OCI-LY1 (cell line): ENCODE measurements around the gene ZNF333.

Source experiments
- H2AFZ ChIP-seq: fragments of 200-600 bp; sonication (generic), shearing (Covaris generic); 2 replicates; pipeline ENCODE4 v1.6.0; 2014; ENCODE audit warnings: antibody characterized with exemption, mild to moderate bottlenecking, low read length
- H3F3A ChIP-seq: fragments of 200-600 bp; sonication (generic), shearing (Covaris generic); 2 replicates; pipeline ENCODE4 v1.6.0; 2014; ENCODE audit warnings: mild to moderate bottlenecking, antibody characterized with exemption, low read length, moderate library complexity; ENCODE audit not compliant: insufficient read depth
- H3K27ac ChIP-seq: fragments of 200-600 bp; sonication (generic); 2 replicates; pipeline ENCODE4 v1.5.1; 2014; ENCODE audit warnings: low read length, mixed run types, mild to moderate bottlenecking, low read depth; ENCODE audit not compliant: poor library complexity, severe bottlenecking
- H3K27me3 ChIP-seq: fragments of 200-600 bp; sonication (generic); 2 replicates; pipeline ENCODE4 v1.6.0; 2014; ENCODE audit warnings: antibody characterized with exemption, mild to moderate bottlenecking, low read length, moderate library complexity; ENCODE audit not compliant: insufficient read depth
- H3K36me3 ChIP-seq: fragments of 200-600 bp; sonication (generic); 2 replicates; pipeline ENCODE4 v1.6.1; 2014; ENCODE audit warnings: mild to moderate bottlenecking, antibody characterized with exemption, low read length, moderate library complexity, mixed read lengths; ENCODE audit not compliant: insufficient read depth
- H3K4me1 ChIP-seq: fragments of 200-600 bp; sonication (generic); 2 replicates; pipeline ENCODE4 v1.5.1; 2014; ENCODE audit warnings: mild to moderate bottlenecking, low read length, moderate library complexity; ENCODE audit not compliant: insufficient read depth, severe bottlenecking
- H3K4me2 ChIP-seq: fragments of 200-600 bp; sonication (generic), shearing (Covaris generic); 2 replicates; pipeline ENCODE4 v1.6.1; 2014; ENCODE audit warnings: low read length
- H3K4me3 ChIP-seq: fragments of 200-600 bp; sonication (generic); 2 replicates; pipeline ENCODE4 v1.5.1; 2014; ENCODE audit warnings: low read length, low read depth, mild to moderate bottlenecking, mixed read lengths; ENCODE audit not compliant: poor library complexity, severe bottlenecking
- H3K79me2 ChIP-seq: fragments of 200-600 bp; shearing (Covaris generic); 2 replicates; pipeline ENCODE4 v1.6.1; 2016; ENCODE audit warnings: mixed run types, low read length, mixed read lengths; ENCODE audit not compliant: insufficient read depth
- H3K9ac ChIP-seq: fragments of 200-600 bp; sonication (generic), shearing (Covaris generic); 2 replicates; pipeline ENCODE4 v1.6.1; 2014; ENCODE audit warnings: mild to moderate bottlenecking, low read length, mixed read lengths
- H3K9me2 ChIP-seq: fragments of 200-600 bp; sonication (generic), shearing (Covaris generic); 2 replicates; pipeline ENCODE4 v1.6.1; 2014; ENCODE audit warnings: low read depth, mild to moderate bottlenecking, low read length, mixed read lengths
- H3K9me3 ChIP-seq: fragments of 200-600 bp; shearing (Covaris generic); 2 replicates; pipeline ENCODE4 v1.6.1; 2014; ENCODE audit warnings: low read length, mixed read lengths
- H4K20me1 ChIP-seq: fragments of 200-600 bp; sonication (generic), shearing (Covaris generic); 2 replicates; pipeline ENCODE4 v1.6.0; 2016; ENCODE audit warnings: mild to moderate bottlenecking, low read length; ENCODE audit not compliant: insufficient read depth
- EZH2 ChIP-seq: fragments of 200-600 bp; sonication (generic), shearing (Covaris generic); IDR thresholded peaks from 2 replicates; pipeline ENCODE4 v1.8.0; 2017; ENCODE audit warnings: borderline replicate concordance, mixed run types, mild to moderate bottlenecking, antibody characterized with exemption, low read length, moderate library complexity, mixed read lengths
- TF ChIP-seq, protein P1 (sequence below): fragments of 200-600 bp; sonication (generic), shearing (Covaris generic); IDR thresholded peaks from 2 replicates; pipeline ENCODE4 v1.5.1; 2017; ENCODE audit warnings: mild to moderate bottlenecking, antibody characterized with exemption, low read length, moderate library complexity, mixed read lengths

ZNF333 gene

DNA sequence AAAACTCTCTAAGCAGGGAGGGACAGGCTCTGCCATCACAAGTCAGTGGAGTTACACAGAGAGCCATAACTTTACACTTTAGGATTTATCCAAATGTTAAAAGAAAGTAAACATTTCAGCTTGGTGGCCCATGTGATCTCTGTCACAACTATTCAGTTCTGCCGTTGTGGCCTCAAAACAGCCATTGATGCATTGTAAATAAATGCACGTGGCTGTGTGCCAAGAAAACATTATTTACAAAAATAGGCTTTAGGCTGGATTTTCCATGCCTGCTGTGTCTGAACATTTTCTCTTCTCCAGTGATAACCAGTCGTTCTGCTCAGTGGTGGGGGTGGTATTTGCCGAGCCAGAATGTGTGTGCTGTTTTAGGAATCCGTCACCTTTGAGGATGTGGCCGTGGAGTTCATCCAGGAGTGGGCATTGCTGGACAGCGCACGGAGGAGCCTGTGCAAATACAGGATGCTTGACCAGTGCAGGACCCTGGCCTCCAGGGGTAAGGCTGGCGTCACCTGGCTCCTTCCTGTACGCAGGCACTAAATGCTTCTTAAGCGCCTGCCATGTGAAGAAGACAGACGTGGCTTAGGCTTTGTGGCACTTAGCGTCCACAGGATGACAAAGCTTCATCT, 4.9 kb downstream of the ZNF333 start:
- Histone ChIP-seq H3K9me2 (no peaks in the 10 kb centered on the region), H3K79me2 (no peaks in the 10 kb centered on the region), H3K9ac (no peak overlapping the region), H3K4me2 (no peak overlapping the region), H3K4me1 (peaks cover 12% of the 10 kb centered on the region), H3K27ac (no peak overlapping the region), H4K20me1 (no peaks in the 10 kb centered on the region), H3K27me3 (no peaks in the 10 kb centered on the region), H3K4me3 (no peak overlapping the region), H2AFZ (no peak overlapping the region), H3F3A (no peaks in the 10 kb centered on the region), H3K36me3 (peaks cover 17% of the 10 kb centered on the region), H3K9me3 (no peaks in the 10 kb centered on the region)
- TF ChIP-seq, protein P1, sequence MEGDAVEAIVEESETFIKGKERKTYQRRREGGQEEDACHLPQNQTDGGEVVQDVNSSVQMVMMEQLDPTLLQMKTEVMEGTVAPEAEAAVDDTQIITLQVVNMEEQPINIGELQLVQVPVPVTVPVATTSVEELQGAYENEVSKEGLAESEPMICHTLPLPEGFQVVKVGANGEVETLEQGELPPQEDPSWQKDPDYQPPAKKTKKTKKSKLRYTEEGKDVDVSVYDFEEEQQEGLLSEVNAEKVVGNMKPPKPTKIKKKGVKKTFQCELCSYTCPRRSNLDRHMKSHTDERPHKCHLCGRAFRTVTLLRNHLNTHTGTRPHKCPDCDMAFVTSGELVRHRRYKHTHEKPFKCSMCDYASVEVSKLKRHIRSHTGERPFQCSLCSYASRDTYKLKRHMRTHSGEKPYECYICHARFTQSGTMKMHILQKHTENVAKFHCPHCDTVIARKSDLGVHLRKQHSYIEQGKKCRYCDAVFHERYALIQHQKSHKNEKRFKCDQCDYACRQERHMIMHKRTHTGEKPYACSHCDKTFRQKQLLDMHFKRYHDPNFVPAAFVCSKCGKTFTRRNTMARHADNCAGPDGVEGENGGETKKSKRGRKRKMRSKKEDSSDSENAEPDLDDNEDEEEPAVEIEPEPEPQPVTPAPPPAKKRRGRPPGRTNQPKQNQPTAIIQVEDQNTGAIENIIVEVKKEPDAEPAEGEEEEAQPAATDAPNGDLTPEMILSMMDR: no peak
- TF ChIP-seq EZH2: no peak

DNA sequence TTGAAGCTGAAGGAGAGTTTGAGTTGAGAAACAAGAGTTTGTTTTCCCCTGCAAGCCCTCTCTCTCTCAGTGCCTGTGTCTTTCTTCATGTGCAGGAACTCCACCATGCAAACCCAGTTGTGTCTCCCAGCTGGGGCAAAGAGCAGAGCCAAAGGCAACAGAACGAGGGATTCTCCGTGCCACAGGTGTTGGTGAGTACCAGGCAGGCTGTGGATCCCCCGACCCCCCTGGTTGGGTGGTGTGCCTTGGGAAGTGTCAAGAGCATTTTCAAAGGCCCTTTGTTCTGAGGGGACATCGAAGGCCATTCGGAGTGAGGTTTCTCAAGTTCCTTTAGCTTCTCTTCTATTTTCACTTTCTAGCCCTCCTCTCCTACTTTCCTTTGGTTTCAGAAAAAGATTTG, 5.6 kb downstream of the ZNF333 start:
- H3K9me2 ChIP-seq: no peaks in the 10 kb centered on the region
- H3F3A ChIP-seq: no peaks in the 10 kb centered on the region
- no peaks in the 10 kb centered on the region for H3K79me2 ChIP-seq
- H3K27me3 ChIP-seq: no peaks in the 10 kb centered on the region
- no peak overlapping the region for H2AFZ ChIP-seq
- TF ChIP-seq, protein P1: no peak
- TF ChIP-seq EZH2: no peak
- H3K27ac ChIP-seq: no peak overlapping the region
- peaks cover 24% of the 10 kb centered on the region for H3K36me3 ChIP-seq
- H3K4me1 ChIP-seq: peaks cover 10% of the 10 kb centered on the region
- no peaks in the 10 kb centered on the region for H3K9me3 ChIP-seq
- H4K20me1 ChIP-seq: no peaks in the 10 kb centered on the region
- H3K4me3 ChIP-seq: no peak overlapping the region
- H3K4me2 ChIP-seq: no peak overlapping the region
- no peak overlapping the region for H3K9ac ChIP-seq

DNA sequence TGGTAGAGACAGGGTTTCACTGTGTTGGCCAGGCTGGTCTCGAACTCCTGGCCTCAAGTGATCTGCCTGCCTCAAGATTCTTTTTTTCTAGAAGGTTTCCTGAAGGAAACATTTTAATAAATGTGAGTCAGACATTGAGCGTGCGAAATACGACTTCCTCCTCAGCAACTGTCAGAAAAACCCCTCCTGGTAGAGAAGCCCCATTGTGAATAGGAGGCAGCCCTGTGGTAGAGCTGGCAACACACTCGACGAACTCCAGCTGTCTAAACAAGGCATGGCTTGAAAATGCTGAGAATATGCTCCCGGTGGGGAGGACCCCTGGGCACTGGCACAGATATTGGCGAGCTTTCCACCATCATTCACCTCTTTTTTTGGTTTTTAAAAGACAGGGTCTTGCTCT, 9.8 kb downstream of the ZNF333 start:
- Histone ChIP-seq H3K4me2 (no peak overlapping the region), H4K20me1 (no peaks in the 10 kb centered on the region), H3K79me2 (no peaks in the 10 kb centered on the region), H3K9ac (no peak overlapping the region), H3F3A (no peaks in the 10 kb centered on the region), H3K27ac (no peak overlapping the region), H3K27me3 (no peaks in the 10 kb centered on the region), H3K9me2 (no peaks in the 10 kb centered on the region), H3K36me3 (peaks cover 62% of the 10 kb centered on the region), H3K9me3 (peaks cover 5% of the 10 kb centered on the region; the same call in 1 of the 2 replicates), H3K4me3 (no peak overlapping the region), H2AFZ (no peak overlapping the region), H3K4me1 (no peaks in the 10 kb centered on the region)
- TF ChIP-seq, protein P1: no peak
- no peak for TF ChIP-seq EZH2
